ENCODE data around the gene MRPL10.

Gene MRPL10

GRCh38 chr17:47872019-47872650, 40.8 kb upstream of the MRPL10 start:
- no peak for ATAC-seq
- no peak for TF ChIP-seq ZFP30 (CRISPR knock-in tag; IDR thresholded peaks at IDR 0.05)
- no peak for TF ChIP-seq RARB (CRISPR knock-in tag; IDR thresholded peaks at IDR 0.05)
- TF ChIP-seq ZNF8 (CRISPR knock-in tag; IDR thresholded peaks at IDR 0.05), result no peak
- no peak for TF ChIP-seq OSR1 (CRISPR knock-in tag; IDR thresholded peaks at IDR 0.05)
- no peak for TF ChIP-seq TCF4 (CRISPR knock-in tag; IDR thresholded peaks at IDR 0.05; ENCODE audit: borderline replicate concordance)
- TF ChIP-seq, protein P1, sequence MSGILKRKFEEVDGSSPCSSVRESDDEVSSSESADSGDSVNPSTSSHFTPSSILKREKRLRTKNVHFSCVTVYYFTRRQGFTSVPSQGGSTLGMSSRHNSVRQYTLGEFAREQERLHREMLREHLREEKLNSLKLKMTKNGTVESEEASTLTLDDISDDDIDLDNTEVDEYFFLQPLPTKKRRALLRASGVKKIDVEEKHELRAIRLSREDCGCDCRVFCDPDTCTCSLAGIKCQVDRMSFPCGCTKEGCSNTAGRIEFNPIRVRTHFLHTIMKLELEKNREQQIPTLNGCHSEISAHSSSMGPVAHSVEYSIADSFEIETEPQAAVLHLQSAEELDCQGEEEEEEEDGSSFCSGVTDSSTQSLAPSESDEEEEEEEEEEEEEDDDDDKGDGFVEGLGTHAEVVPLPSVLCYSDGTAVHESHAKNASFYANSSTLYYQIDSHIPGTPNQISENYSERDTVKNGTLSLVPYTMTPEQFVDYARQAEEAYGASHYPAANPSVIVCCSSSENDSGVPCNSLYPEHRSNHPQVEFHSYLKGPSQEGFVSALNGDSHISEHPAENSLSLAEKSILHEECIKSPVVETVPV (CRISPR knock-in tag; IDR thresholded peaks at IDR 0.05), result no peak
- TF ChIP-seq ESRRG (CRISPR knock-in tag; IDR thresholded peaks at IDR 0.05), result no peak
- TF ChIP-seq SNAI2 (CRISPR knock-in tag; IDR thresholded peaks at IDR 0.05), result no peak
- TF ChIP-seq, protein P2, sequence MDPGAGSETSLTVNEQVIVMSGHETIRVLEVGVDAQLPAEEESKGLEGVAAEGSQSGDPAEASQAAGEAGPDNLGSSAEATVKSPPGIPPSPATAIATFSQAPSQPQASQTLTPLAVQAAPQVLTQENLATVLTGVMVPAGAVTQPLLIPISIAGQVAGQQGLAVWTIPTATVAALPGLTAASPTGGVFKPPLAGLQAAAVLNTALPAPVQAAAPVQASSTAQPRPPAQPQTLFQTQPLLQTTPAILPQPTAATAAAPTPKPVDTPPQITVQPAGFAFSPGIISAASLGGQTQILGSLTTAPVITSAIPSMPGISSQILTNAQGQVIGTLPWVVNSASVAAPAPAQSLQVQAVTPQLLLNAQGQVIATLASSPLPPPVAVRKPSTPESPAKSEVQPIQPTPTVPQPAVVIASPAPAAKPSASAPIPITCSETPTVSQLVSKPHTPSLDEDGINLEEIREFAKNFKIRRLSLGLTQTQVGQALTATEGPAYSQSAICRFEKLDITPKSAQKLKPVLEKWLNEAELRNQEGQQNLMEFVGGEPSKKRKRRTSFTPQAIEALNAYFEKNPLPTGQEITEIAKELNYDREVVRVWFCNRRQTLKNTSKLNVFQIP (CRISPR knock-in tag; IDR thresholded peaks at IDR 0.05; ENCODE audit: borderline replicate concordance, low read depth), result no peak
- no peak for TF ChIP-seq TOX (CRISPR knock-in tag; IDR thresholded peaks at IDR 0.05; ENCODE audit: borderline replicate concordance)
- no peak for TF ChIP-seq ZNF70 (CRISPR knock-in tag; IDR thresholded peaks at IDR 0.05)
- TF ChIP-seq GLIS3 (CRISPR knock-in tag; IDR thresholded peaks at IDR 0.05), result no peak

DNA sequence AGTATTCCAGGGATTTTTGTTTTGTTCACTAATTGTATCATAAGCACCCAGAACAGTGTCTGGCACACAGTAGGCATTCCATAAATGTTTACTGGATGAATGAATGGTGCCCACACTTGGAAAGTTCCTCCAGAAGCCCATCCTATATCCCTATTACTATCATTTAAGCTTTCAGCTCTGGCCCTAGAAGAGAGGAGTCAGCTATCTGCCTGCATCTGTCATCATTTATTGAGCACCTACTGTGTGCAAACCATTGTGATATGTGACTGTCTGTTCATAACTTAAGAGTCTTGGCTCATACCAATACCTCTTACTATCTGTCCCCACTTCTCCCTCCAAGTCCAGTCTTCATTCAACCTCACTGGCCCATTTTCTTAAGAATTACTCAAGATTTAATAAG, 39.7 kb upstream of the MRPL10 start:
- TF ChIP-seq BACH2 (CRISPR knock-in tag; IDR thresholded peaks at IDR 0.05; ENCODE audit: borderline replicate concordance) (no peak), TCF4 (CRISPR knock-in tag; IDR thresholded peaks at IDR 0.05; ENCODE audit: borderline replicate concordance) (no peak), GLIS3 (CRISPR knock-in tag; IDR thresholded peaks at IDR 0.05) (no peak), TSHZ2 (CRISPR knock-in tag; IDR thresholded peaks at IDR 0.05) (no peak), SNAI2 (CRISPR knock-in tag; IDR thresholded peaks at IDR 0.05) (no peak), ZC3H10 (CRISPR knock-in tag; IDR thresholded peaks at IDR 0.05) (no peak), ZNF8 (CRISPR knock-in tag; IDR thresholded peaks at IDR 0.05) (no peak), ZFP3 (CRISPR knock-in tag; IDR thresholded peaks at IDR 0.05) (no peak), ISL1 (CRISPR knock-in tag; IDR thresholded peaks at IDR 0.05) (no peak), PPARA (CRISPR knock-in tag; IDR thresholded peaks at IDR 0.05; ENCODE audit: borderline replicate concordance) (no peak), ZNF565 (CRISPR knock-in tag; conservative IDR thresholded peaks at IDR 0.05; ENCODE audit: low read depth) (no peak), TOX (CRISPR knock-in tag; IDR thresholded peaks at IDR 0.05; ENCODE audit: borderline replicate concordance) (no peak), CREB5 (CRISPR knock-in tag; IDR thresholded peaks at IDR 0.05; ENCODE audit: low read depth) (no peak), OSR1 (CRISPR knock-in tag; IDR thresholded peaks at IDR 0.05) (no peak), ARNTL (CRISPR knock-in tag; IDR thresholded peaks at IDR 0.05; ENCODE audit: borderline replicate concordance, low read depth) (no peak), ZNF70 (CRISPR knock-in tag; IDR thresholded peaks at IDR 0.05) (no peak), ESRRG (CRISPR knock-in tag; IDR thresholded peaks at IDR 0.05) (no peak)
- TF ChIP-seq, protein P2 (CRISPR knock-in tag; IDR thresholded peaks at IDR 0.05; ENCODE audit: borderline replicate concordance, low read depth), result no peak
- ATAC-seq, result no peak

DNA sequence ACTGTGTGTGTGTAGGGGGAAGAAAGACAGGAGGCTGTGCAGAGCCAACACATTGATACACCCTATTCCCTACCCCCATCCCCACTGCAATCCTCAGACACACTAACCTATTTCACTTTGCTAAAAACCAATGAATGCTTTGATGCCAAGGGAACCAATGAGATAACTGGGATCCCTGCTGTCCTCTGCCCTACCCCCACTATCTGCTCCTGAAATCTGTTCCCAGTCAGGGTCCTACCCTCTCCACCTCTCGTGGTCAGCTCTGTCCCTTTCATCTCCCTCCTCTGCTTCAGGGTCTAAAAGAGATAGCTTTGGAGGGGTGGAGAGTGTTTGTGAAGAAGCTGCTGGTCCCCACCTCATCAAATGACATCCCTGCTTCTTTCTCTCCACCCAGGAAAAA, 38.7 kb upstream of the MRPL10 start:
- no peak for ATAC-seq
- TF ChIP-seq ESRRG (CRISPR knock-in tag; IDR thresholded peaks at IDR 0.05) (no peak), ZNF8 (CRISPR knock-in tag; IDR thresholded peaks at IDR 0.05) (no peak), GLIS3 (CRISPR knock-in tag; IDR thresholded peaks at IDR 0.05) (no peak), RARB (CRISPR knock-in tag; IDR thresholded peaks at IDR 0.05) (no peak), ZFP30 (CRISPR knock-in tag; IDR thresholded peaks at IDR 0.05) (no peak), ZC3H10 (CRISPR knock-in tag; IDR thresholded peaks at IDR 0.05) (no peak), ZNF70 (CRISPR knock-in tag; IDR thresholded peaks at IDR 0.05) (no peak), TSHZ2 (CRISPR knock-in tag; IDR thresholded peaks at IDR 0.05) (no peak), CSDC2 (CRISPR knock-in tag; IDR thresholded peaks at IDR 0.05) (no peak), PPARA (CRISPR knock-in tag; IDR thresholded peaks at IDR 0.05; ENCODE audit: borderline replicate concordance) (no peak)
- TF ChIP-seq, protein P1 (CRISPR knock-in tag; IDR thresholded peaks at IDR 0.05), result no peak
